ENCODE results near the gene PEAK1.

- TF ChIP-seq CTCF (conservative IDR thresholded peaks at IDR 0.05) (no peak), ZFX (IDR thresholded peaks at IDR 0.05) (no peak)
Observed at GRCh38 chr15:77140220-77140619, 279.7 kb downstream of the PEAK1 start.
